Measurements from ENCODE around the gene SLC35B1. TPM values are rescaled to one million over a fixed set of nuclear protein-coding genes. Genes with fewer than 3 reads are reported as not detected.

The SLC35B1 gene
- total and polyA plus RNA-seq, 2 donors (not counting 1 experiment from before 2014, with no cell fraction given): 32.3 to 47.2 TPM

GRCh38 chr17:49756323-49757150, 48.8 kb upstream of the SLC35B1 start:
- Histone ChIP-seq H3K36me3 (replicated peaks in 1 of 2; ENCODE audit: control extremely low read depth in 1 of 2, control insufficient read depth in 1 of 2, extremely low read depth in 1 of 2, insufficient read depth in 2 of 2, low read length in 1 of 2) (peaks cover 7 to 39% of the 10 kb centered on the region in 2 experiments), H3K9me3 (ENCODE audit: control extremely low read depth in 1 of 3, control insufficient read depth in 2 of 3, insufficient read depth in 1 of 3, low read length in 2 of 3) (no peaks in the 10 kb centered on the region), H3K79me2 (ENCODE audit: control insufficient read depth, insufficient read depth, low read length) (peaks cover 96% of the 10 kb centered on the region), H3K4me3 (ENCODE audit: control extremely low read depth in 1 of 5, extremely low read depth in 1 of 5, insufficient read depth in 1 of 5, low read depth in 2 of 5, low read length in 4 of 5) (no peak overlapping the region), H4K20me1 (ENCODE audit: control insufficient read depth, insufficient read depth, low read length, poor library complexity, severe bottlenecking) (peaks cover 59% of the 10 kb centered on the region), H3K9ac (ENCODE audit: low read length) (no peak overlapping the region), H3K27ac (ENCODE audit: low read length in 2 of 2) (no peak overlapping the region), H3K4me1 (ENCODE audit: control insufficient read depth in 2 of 2, insufficient read depth in 2 of 2, low read length in 2 of 2) (peaks cover 40 to 49% of the 10 kb centered on the region in 2 donors), H3K27me3 (replicated peaks in 1 of 4; ENCODE audit: control extremely low read depth in 1 of 4, control insufficient read depth in 3 of 4, insufficient read depth in 4 of 4, low read length in 3 of 4) (no peaks in the 10 kb centered on the region), H3K4me2 (replicated peaks; ENCODE audit: low read depth, low read length, poor library complexity, severe bottlenecking) (no peak overlapping the region), H2AFZ (ENCODE audit: insufficient read depth, low read depth, low read length, poor library complexity, severe bottlenecking) (no peak overlapping the region)
- Mint-ChIP-seq H3K4me1 (peaks cover 76% of the 10 kb centered on the region), H3K4me3 (no peak overlapping the region), H3K27me3 (no peaks in the 10 kb centered on the region), H3K27ac (peak overlapping the region; percentile 20), H3K9me3 (ENCODE audit: insufficient read depth) (no peaks in the 10 kb centered on the region)
- CTCF ChIA-PET: interaction anchor here (0.8 to 2.1 kb wide), 4 partner anchors 8 to 13 kb away, joined by 3 to 8 read pairs (median 4); no protein-coding TSS in a partner anchor
- intact Hi-C loops (cut with micrococcal nuclease): no loop called here
- no peak for ATAC-seq (ENCODE audit: low read depth)
- POLR2A ChIA-PET: interaction anchor here (0.6 kb wide), 1 partner anchor 14 kb away, joined by 4 read pairs; no protein-coding TSS in a partner anchor
- TF ChIP-seq CTCF (IDR thresholded peaks at IDR 0.05): no peak
- no peak for TF ChIP-seq EZH2 (IDR thresholded peaks at IDR 0.05; ENCODE audit: borderline replicate concordance, insufficient read depth, low read depth, low read length, poor library complexity, severe bottlenecking)
- no CpG with 5 or more reads among the region's 9 CpGs for WGBS (ENCODE audit: insufficient coverage)
- DNase-seq: no peak

All from B cell (primary cell).